Muscle layer of duodenum (tissue), 2 donors: Measurements from ENCODE around the gene THOC7.

Source experiments
- H3K27ac ChIP-seq: one replicate; pipeline ENCODE4 v1.7.0; 2013; ENCODE audit warnings: mild to moderate bottlenecking, low read length
- H3K27me3 ChIP-seq: one replicate; pipeline ENCODE4 v1.7.0; 2013; ENCODE audit warnings: low read depth, mild to moderate bottlenecking, control low read depth, low read length
- H3K36me3 ChIP-seq, 2 donors: one replicate each; pipeline ENCODE4 v1.7.0; 2013; ENCODE audit warnings: low read length in 2 of 2, control low read depth in 1 of 2, mild to moderate bottlenecking in 1 of 2; ENCODE audit not compliant: insufficient read depth in 2 of 2, control insufficient read depth in 1 of 2
- H3K4me1 ChIP-seq, 2 donors: one replicate each; pipeline ENCODE4 v1.7.0; 2013; ENCODE audit warnings: low read length in 2 of 2, mild to moderate bottlenecking in 2 of 2, control low read depth in 1 of 2, moderate library complexity in 1 of 2; ENCODE audit not compliant: insufficient read depth in 2 of 2, control insufficient read depth in 1 of 2
- H3K4me3 ChIP-seq, 2 donors: one replicate each; pipeline ENCODE4 v1.7.0; 2013; ENCODE audit warnings: low read length in 2 of 2, low read depth in 1 of 2, mild to moderate bottlenecking in 1 of 2
- H3K9me3 ChIP-seq, 2 donors: one replicate each; pipeline ENCODE4 v1.7.0; 2013; ENCODE audit warnings: low read length in 2 of 2, control low read depth in 1 of 2, mild to moderate bottlenecking in 1 of 2; ENCODE audit not compliant: control insufficient read depth in 1 of 2
- donor health status: healthy.

Gene THOC7

GRCh38 chr3:63862804-63863149 lies 828 bp downstream of the THOC7 start:
- peak overlapping the region; percentile 77 to 87 for H3K4me3 ChIP-seq
- H3K36me3 ChIP-seq, result no peaks in the 10 kb centered on the region
- H3K4me1 ChIP-seq, result peaks cover 9 to 17% of the 10 kb centered on the region in 2 donors
- H3K27ac ChIP-seq, result peak overlapping the region; percentile 61
- H3K27me3 ChIP-seq, result no peaks in the 10 kb centered on the region
- H3K9me3 ChIP-seq, result no peaks in the 10 kb centered on the region

GRCh38 chr3:63861306-63861705 lies 2.3 kb downstream of the THOC7 start:
- Histone ChIP-seq H3K27me3 (no peaks in the 10 kb centered on the region), H3K4me3 (no peak overlapping the region), H3K4me1 (peaks cover 9 to 17% of the 10 kb centered on the region in 2 donors), H3K36me3 (no peaks in the 10 kb centered on the region), H3K27ac (no peak overlapping the region), H3K9me3 (no peaks in the 10 kb centered on the region)

- Histone ChIP-seq H3K27ac (no peak overlapping the region), H3K4me3 (no peak overlapping the region), H3K9me3 (no peaks in the 10 kb centered on the region), H3K36me3 (no peaks in the 10 kb centered on the region), H3K4me1 (peaks cover 9 to 21% of the 10 kb centered on the region in 2 donors), H3K27me3 (no peaks in the 10 kb centered on the region)
Measured at GRCh38 chr3:63860776-63861175, 2.8 kb downstream of the THOC7 start.

GRCh38 chr3:63857311-63857710 lies 6.3 kb downstream of the THOC7 start:
- no peaks in the 10 kb centered on the region for H3K9me3 ChIP-seq
- peaks cover 1 to 13% of the 10 kb centered on the region in 2 donors for H3K4me1 ChIP-seq
- H3K27ac ChIP-seq, result no peak overlapping the region
- no peak overlapping the region for H3K4me3 ChIP-seq
- H3K27me3 ChIP-seq, result no peaks in the 10 kb centered on the region
- no peaks in the 10 kb centered on the region for H3K36me3 ChIP-seq

GRCh38 chr3:63855333-63855940 lies 8.2 kb downstream of the THOC7 start:
- no peaks in the 10 kb centered on the region for H3K27me3 ChIP-seq
- no peaks in the 10 kb centered on the region for H3K36me3 ChIP-seq
- peaks cover 0 to 8% of the 10 kb centered on the region in 2 donors for H3K4me1 ChIP-seq
- H3K27ac ChIP-seq, result no peak overlapping the region
- H3K9me3 ChIP-seq, result no peaks in the 10 kb centered on the region
- H3K4me3 ChIP-seq, result no peak overlapping the region

GRCh38 chr3:63853106-63853505 lies 10.5 kb downstream of the THOC7 start:
- H3K27ac ChIP-seq, result no peak overlapping the region
- H3K9me3 ChIP-seq, result no peaks in the 10 kb centered on the region
- peaks cover 0 to 8% of the 10 kb centered on the region in 2 donors for H3K4me1 ChIP-seq
- no peaks in the 10 kb centered on the region for H3K36me3 ChIP-seq
- no peak overlapping the region for H3K4me3 ChIP-seq
- no peaks in the 10 kb centered on the region for H3K27me3 ChIP-seq

- H3K4me3 ChIP-seq, result no peak overlapping the region
Measured at GRCh38 chr3:63851287-63851686, 12.3 kb downstream of the THOC7 start.

GRCh38 chr3:63849175-63849574 lies 14.4 kb downstream of the THOC7 start:
- H3K27me3 ChIP-seq, result no peaks in the 10 kb centered on the region
- no peak overlapping the region for H3K27ac ChIP-seq
- no peak overlapping the region for H3K4me3 ChIP-seq
- no peaks in the 10 kb centered on the region for H3K36me3 ChIP-seq
- no peaks in the 10 kb centered on the region for H3K4me1 ChIP-seq
- no peaks in the 10 kb centered on the region for H3K9me3 ChIP-seq

More at GRCh38 chr3:63851287-63851686, 12.3 kb downstream of the THOC7 start:
- H3K36me3 ChIP-seq, result no peaks in the 10 kb centered on the region
- H3K27me3 ChIP-seq, result no peaks in the 10 kb centered on the region
- H3K27ac ChIP-seq, result no peak overlapping the region
- H3K4me1 ChIP-seq, result peaks cover 0 to 8% of the 10 kb centered on the region in 2 donors
- no peaks in the 10 kb centered on the region for H3K9me3 ChIP-seq

- H3K27ac ChIP-seq, result no peak overlapping the region
- no peaks in the 10 kb centered on the region for H3K36me3 ChIP-seq
Measured at GRCh38 chr3:63847718-63848450, 15.7 kb downstream of the THOC7 start.

GRCh38 chr3:63845215-63845614 lies 18.4 kb downstream of the THOC7 start:
- Histone ChIP-seq H3K27ac (no peak overlapping the region), H3K27me3 (no peaks in the 10 kb centered on the region), H3K9me3 (no peaks in the 10 kb centered on the region), H3K4me3 (no peak overlapping the region), H3K4me1 (no peaks in the 10 kb centered on the region), H3K36me3 (no peaks in the 10 kb centered on the region)

More at GRCh38 chr3:63847718-63848450, 15.7 kb downstream of the THOC7 start:
- Histone ChIP-seq H3K27me3 (no peaks in the 10 kb centered on the region), H3K9me3 (no peaks in the 10 kb centered on the region), H3K4me3 (no peak overlapping the region), H3K4me1 (no peaks in the 10 kb centered on the region)

GRCh38 chr3:63842127-63842526 lies 21.5 kb downstream of the THOC7 start:
- Histone ChIP-seq H3K4me3 (no peak overlapping the region), H3K27ac (no peak overlapping the region), H3K36me3 (no peaks in the 10 kb centered on the region), H3K27me3 (no peaks in the 10 kb centered on the region), H3K4me1 (no peaks in the 10 kb centered on the region), H3K9me3 (no peaks in the 10 kb centered on the region)

- H3K27ac ChIP-seq, result no peak overlapping the region
- no peaks in the 10 kb centered on the region for H3K36me3 ChIP-seq
- no peaks in the 10 kb centered on the region for H3K4me1 ChIP-seq
- no peaks in the 10 kb centered on the region for H3K9me3 ChIP-seq
- H3K27me3 ChIP-seq, result no peaks in the 10 kb centered on the region
- no peak overlapping the region for H3K4me3 ChIP-seq
Measured at GRCh38 chr3:63841704-63842103, 21.9 kb downstream of the THOC7 start.
